DOHH2 (cell line): ENCODE data around the gene MTFP1.

Source experiments
- H3F3A ChIP-seq: fragments of 200-600 bp; sonication (generic), shearing (Covaris generic); 2 replicates; pipeline ENCODE4 v1.6.0; 2016; ENCODE audit warnings: antibody characterized with exemption, mild to moderate bottlenecking; ENCODE audit not compliant: control insufficient read depth, insufficient read depth
- H3K27ac ChIP-seq: fragments of 200-600 bp; sonication (generic); 2 replicates; pipeline ENCODE4 v1.5.1; 2014; ENCODE audit warnings: low read depth, mild to moderate bottlenecking, low read length, moderate library complexity
- H3K27me3 ChIP-seq: fragments of 200-600 bp; sonication (generic); 2 replicates; pipeline ENCODE4 v1.6.1; 2014; ENCODE audit warnings: mild to moderate bottlenecking, low read length, mixed read lengths; ENCODE audit not compliant: control insufficient read depth
- H3K36me3 ChIP-seq: fragments of 200-600 bp; sonication (generic); 2 replicates; pipeline ENCODE4 v1.6.1; 2014; ENCODE audit warnings: mild to moderate bottlenecking, low read length, moderate library complexity, mixed read lengths; ENCODE audit not compliant: control insufficient read depth
- H3K4me1 ChIP-seq: fragments of 200-600 bp; sonication (generic); 2 replicates; pipeline ENCODE4 v1.6.1; 2014; ENCODE audit warnings: mild to moderate bottlenecking, low read length, mixed read lengths; ENCODE audit not compliant: control insufficient read depth
- H3K4me2 ChIP-seq: fragments of 200-600 bp; sonication (generic); 2 replicates; pipeline ENCODE4 v1.6.0; 2014; ENCODE audit warnings: mild to moderate bottlenecking, low read length, moderate library complexity
- H3K4me3 ChIP-seq: fragments of 200-600 bp; sonication (generic); 2 replicates; pipeline ENCODE4 v1.5.1; 2014; ENCODE audit warnings: mild to moderate bottlenecking, low read length, mixed read lengths
- H3K79me2 ChIP-seq: fragments of 200-600 bp; sonication (generic); 2 replicates; pipeline ENCODE4 v1.6.1; 2014; ENCODE audit warnings: mild to moderate bottlenecking, low read length, mixed read lengths; ENCODE audit not compliant: control insufficient read depth
- H3K9me2 ChIP-seq: fragments of 200-600 bp; sonication (generic); replicated peaks from 2 replicates; pipeline ENCODE4 v1.6.1; 2014; ENCODE audit warnings: mild to moderate bottlenecking, low read length, mixed read lengths; ENCODE audit not compliant: control insufficient read depth
- H3K9me3 ChIP-seq: fragments of 200-600 bp; sonication (generic); 2 replicates; pipeline ENCODE4 v1.6.1; 2014; ENCODE audit warnings: antibody characterized with exemption, low read length, mixed read lengths; ENCODE audit not compliant: control insufficient read depth, insufficient read depth
- H4K20me1 ChIP-seq: fragments of 200-600 bp; sonication (generic); 2 replicates; pipeline ENCODE4 v1.6.0; 2014; ENCODE audit warnings: low read depth, mild to moderate bottlenecking, antibody characterized with exemption, low read length, moderate library complexity; ENCODE audit not compliant: control insufficient read depth, insufficient read depth
- EZH2phosphoT487 ChIP-seq: fragments of 200-600 bp; sonication (generic); IDR thresholded peaks from 2 replicates; pipeline ENCODE4 v1.6.1; 2017; ENCODE audit warnings: borderline replicate concordance, mild to moderate bottlenecking, antibody characterized with exemption, low read length, moderate library complexity, mixed read lengths
- TF ChIP-seq, protein P1 (sequence below): fragments of 200-600 bp; sonication (generic); IDR thresholded peaks from one replicate; pipeline ENCODE4 v1.5.1; 2014; ENCODE audit warnings: antibody characterized with exemption, mild to moderate bottlenecking, low read depth, low read length; ENCODE audit not compliant: poor library complexity, severe bottlenecking

MTFP1 gene

DNA sequence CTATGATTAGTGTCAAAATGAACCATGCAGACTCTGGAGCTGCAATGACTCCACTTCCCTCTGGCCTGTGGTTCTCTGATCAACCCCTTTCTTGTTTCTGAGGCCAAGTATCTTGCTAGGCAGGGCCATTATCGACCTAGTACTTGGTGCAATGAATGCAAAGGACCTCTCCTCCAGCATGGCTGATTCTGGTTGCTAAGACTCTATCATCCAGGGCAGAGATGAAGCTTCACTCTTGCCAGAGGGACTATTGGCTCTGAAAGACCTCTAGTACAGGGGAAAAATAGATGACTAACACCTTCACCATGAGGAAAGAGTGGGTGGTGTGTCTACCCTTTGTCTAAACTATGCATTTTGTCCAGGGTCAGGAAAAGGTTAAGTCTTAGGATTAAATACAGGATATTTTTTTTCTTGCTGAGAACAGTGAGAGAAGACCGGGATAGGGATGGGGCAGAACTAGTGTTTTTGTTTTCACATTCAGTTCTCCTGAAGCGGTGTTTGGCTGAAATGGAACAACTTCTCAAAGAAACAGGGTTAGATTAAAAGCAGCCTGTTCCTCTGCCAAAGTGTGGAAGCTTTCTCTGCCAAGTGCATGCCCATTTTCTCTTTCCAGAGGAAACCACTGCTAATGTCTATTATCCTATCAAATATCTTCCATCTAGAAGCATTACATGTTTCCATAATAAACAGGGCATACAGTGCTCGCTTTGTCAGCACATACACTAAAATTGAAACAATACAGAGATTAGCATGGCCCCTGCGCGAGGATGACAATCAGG is 5.0 kb upstream of the MTFP1 start:
- TF ChIP-seq, protein P1, sequence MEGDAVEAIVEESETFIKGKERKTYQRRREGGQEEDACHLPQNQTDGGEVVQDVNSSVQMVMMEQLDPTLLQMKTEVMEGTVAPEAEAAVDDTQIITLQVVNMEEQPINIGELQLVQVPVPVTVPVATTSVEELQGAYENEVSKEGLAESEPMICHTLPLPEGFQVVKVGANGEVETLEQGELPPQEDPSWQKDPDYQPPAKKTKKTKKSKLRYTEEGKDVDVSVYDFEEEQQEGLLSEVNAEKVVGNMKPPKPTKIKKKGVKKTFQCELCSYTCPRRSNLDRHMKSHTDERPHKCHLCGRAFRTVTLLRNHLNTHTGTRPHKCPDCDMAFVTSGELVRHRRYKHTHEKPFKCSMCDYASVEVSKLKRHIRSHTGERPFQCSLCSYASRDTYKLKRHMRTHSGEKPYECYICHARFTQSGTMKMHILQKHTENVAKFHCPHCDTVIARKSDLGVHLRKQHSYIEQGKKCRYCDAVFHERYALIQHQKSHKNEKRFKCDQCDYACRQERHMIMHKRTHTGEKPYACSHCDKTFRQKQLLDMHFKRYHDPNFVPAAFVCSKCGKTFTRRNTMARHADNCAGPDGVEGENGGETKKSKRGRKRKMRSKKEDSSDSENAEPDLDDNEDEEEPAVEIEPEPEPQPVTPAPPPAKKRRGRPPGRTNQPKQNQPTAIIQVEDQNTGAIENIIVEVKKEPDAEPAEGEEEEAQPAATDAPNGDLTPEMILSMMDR: no peak
- TF ChIP-seq EZH2phosphoT487: no peak
- Histone ChIP-seq H3K27ac (no peak overlapping the region), H4K20me1 (no peaks in the 10 kb centered on the region), H3K79me2 (peaks cover 36% of the 10 kb centered on the region), H3K4me3 (no peak overlapping the region), H3K9me2 (no peaks in the 10 kb centered on the region), H3K36me3 (peaks cover 62% of the 10 kb centered on the region), H3F3A (peaks cover 8% of the 10 kb centered on the region; the same call in 1 of the 2 replicates), H3K9me3 (no peaks in the 10 kb centered on the region), H3K4me2 (no peak overlapping the region), H3K27me3 (no peaks in the 10 kb centered on the region), H3K4me1 (peaks cover 26% of the 10 kb centered on the region)

DNA sequence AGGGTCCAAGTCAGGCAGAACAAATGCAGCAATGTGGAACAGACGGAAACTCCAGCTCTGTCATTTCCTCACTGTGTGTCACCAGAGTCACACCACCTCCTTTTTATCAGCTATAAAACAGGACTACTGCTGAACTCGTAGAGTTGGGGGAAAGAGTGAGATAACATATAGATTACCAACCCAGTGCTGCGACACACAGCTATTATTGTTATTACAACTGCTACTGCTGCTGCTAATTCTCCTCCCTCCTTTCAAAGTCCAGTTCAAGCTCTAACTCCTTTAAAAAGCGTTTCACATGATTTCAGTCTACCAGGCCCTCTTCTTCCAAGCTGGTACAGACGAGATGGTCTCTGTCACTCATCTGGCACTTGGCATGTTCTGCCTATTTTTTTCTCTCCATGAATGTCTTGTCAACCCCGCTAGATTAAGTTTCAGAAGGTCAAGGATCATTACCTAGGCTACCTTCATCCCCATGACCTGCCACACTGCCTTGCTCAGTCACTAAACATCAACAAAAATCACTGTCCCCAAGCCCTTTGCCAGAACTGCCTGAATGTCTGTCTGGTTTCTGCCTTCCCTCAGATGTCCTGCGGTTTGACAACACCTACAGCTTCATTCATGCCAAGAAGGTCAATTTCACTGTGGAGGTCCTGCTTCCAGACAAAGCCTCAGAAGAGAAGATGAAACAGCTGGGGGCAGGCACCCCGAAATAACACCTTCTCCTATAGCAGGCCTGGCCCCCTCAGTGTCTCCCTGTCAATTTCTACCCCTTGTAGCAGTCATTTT is 3.7 kb upstream of the MTFP1 start:
- Histone ChIP-seq H3K4me1 (peaks cover 35% of the 10 kb centered on the region), H3F3A (peaks cover 10% of the 10 kb centered on the region; the same call in 1 of the 2 replicates), H3K27me3 (no peaks in the 10 kb centered on the region), H3K27ac (no peak overlapping the region), H3K9me2 (no peaks in the 10 kb centered on the region), H3K9me3 (no peaks in the 10 kb centered on the region), H3K36me3 (peaks cover 62% of the 10 kb centered on the region), H3K4me3 (peak overlapping the region; percentile 95), H3K79me2 (peaks cover 50% of the 10 kb centered on the region), H3K4me2 (peak overlapping the region; percentile 99), H4K20me1 (0 out of 2 replicates have a peak, but pooled peaks cover 3% of the 10 kb centered on the region)
- TF ChIP-seq EZH2phosphoT487: no peak
- TF ChIP-seq, protein P1: no peak

DNA sequence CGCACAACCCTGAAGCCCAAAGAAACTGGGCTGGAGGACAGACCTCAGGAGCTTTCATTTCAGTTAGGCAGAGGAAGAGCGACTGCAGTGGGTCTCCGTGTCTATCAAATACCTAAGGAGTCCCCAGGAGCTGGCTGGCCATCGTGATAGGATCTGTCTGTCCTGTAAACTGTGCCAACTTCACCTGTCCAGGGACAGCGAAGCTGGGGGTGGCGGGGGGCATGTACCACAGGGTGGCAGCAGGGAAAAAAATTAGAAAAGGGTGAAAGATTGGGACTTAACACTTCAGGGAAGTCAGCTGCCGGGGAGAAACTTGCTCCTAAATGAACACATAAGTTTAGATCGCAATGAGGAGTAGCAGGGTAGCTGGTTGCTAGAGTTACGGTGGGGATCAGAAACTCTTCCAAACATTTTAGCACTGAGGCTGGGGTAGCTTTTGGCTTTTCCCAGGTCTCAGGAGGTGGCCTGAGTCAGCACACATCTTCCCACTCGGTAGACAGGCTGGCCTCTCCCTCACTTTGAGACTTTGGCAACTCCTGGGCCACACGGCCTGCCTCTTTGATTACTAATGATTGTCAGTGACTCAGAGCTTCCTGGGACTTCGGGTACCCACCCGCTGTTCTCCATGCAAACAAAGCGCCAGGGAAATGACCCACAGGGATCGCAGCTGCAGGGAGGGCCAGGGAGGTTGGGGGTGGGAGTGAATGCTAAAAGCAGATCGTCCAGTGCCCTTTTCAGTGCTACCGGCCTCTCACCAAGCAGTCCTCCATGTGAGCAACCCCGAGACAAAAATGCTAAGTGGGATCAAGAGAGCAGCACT is 2.9 kb upstream of the MTFP1 start:
- no peak for TF ChIP-seq EZH2phosphoT487
- TF ChIP-seq, protein P1: no peak
- H3K27me3 ChIP-seq: no peaks in the 10 kb centered on the region
- H3F3A ChIP-seq: peaks cover 15% of the 10 kb centered on the region
- no peaks in the 10 kb centered on the region for H3K9me2 ChIP-seq
- H3K4me1 ChIP-seq: peaks cover 41% of the 10 kb centered on the region
- peaks cover 56% of the 10 kb centered on the region for H3K79me2 ChIP-seq
- H3K4me2 ChIP-seq: peak overlapping the region; percentile 99
- H3K27ac ChIP-seq: peak overlapping the region; percentile 67
- 0 out of 2 replicates have a peak, but pooled peaks cover 10% of the 10 kb centered on the region for H4K20me1 ChIP-seq
- peak overlapping the region; percentile 95 for H3K4me3 ChIP-seq
- peaks cover 62% of the 10 kb centered on the region for H3K36me3 ChIP-seq
- no peaks in the 10 kb centered on the region for H3K9me3 ChIP-seq
